ENCODE measurements around the gene TRABD2B.

The TRABD2B gene

DNA sequence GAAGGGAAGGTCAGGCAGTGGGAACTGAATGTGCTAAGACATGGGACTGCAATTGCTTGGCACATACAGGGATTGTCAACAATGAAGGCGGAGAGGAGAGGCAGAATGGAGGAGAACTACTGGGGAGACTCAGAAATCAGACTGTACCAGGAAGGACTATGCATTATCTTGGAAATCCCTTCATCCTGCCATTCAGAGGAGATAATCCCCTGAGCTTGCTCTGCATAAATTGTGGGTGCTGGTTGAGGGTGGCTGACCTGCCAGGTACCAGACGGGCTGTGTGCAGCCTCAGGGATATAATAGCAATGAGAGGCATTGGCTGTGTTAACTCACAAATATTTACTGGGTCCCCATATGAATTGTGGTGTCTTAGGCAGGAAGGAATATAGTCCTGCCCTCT, 5.0 kb upstream of the TRABD2B start:
- Histone ChIP-seq H3K9ac (ENCODE audit: low read length in 2 of 2) (no peak overlapping the region), H3K27ac (ENCODE audit: low read length) (no peak overlapping the region), H3K4me1 (ENCODE audit: control insufficient read depth, insufficient read depth, low read length) (peaks cover 5% of the 10 kb centered on the region), H3K4me3 (ENCODE audit: low read length in 2 of 2) (no peak overlapping the region), H3K27me3 (ENCODE audit: control insufficient read depth in 1 of 2, insufficient read depth in 2 of 2, low read length in 2 of 2) (peaks cover 24 to 27% of the 10 kb centered on the region in 2 donors), H3K9me3 (ENCODE audit: control insufficient read depth in 2 of 2, low read length in 2 of 2) (no peaks in the 10 kb centered on the region), H3K36me3 (ENCODE audit: control insufficient read depth in 2 of 2, insufficient read depth in 2 of 2, low read length in 2 of 2) (no peaks in the 10 kb centered on the region)

DNA sequence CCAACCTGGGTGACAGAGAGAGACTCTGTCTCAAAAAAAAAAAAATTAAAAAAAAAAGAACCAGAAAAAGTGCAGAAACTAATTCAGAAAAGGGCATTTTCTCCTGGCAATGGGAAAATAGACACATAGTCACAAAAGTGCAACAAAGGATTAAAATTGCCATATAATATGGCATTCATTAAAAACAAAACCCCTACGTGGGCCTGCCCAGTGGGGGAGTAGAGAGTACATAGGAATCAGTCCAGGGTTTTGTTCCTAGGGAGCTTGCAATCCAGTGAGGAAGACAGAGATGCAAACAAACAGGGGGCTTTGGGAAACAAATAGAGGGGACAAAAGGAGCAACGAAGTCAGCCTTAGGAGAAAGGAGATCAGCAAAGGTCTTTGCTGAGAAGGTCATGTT, 4.5 kb upstream of the TRABD2B start:
- Histone ChIP-seq H3K9me3 (ENCODE audit: control insufficient read depth in 2 of 2, low read length in 2 of 2) (no peaks in the 10 kb centered on the region), H3K27me3 (ENCODE audit: control insufficient read depth in 1 of 2, insufficient read depth in 2 of 2, low read length in 2 of 2) (peaks cover 27% of the 10 kb centered on the region in 2 donors), H3K4me1 (ENCODE audit: control insufficient read depth, insufficient read depth, low read length) (peaks cover 7% of the 10 kb centered on the region), H3K27ac (ENCODE audit: low read length) (no peak overlapping the region), H3K4me3 (ENCODE audit: low read length in 2 of 2) (no peak overlapping the region), H3K9ac (ENCODE audit: low read length in 2 of 2) (no peak overlapping the region), H3K36me3 (ENCODE audit: control insufficient read depth in 2 of 2, insufficient read depth in 2 of 2, low read length in 2 of 2) (no peaks in the 10 kb centered on the region)

DNA sequence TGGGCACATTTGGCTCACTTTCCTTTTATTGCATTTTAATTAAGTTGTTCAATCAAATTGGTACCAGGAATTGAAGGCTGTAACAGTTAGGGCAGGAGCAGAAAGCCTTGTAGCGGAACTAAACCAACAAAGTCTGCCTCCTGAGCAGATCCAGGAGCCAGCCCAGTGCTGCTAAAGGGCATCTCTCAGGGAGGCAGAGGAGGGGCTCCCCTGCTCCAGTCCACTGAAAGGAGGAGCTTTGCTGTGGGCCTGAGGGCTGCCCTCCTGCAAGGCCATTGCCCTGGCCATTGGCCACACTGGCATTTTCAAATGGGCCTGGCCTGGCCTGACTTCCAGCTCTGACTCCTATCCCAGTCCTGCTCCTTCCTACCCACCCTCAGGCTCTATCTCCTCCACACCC, 3.7 kb upstream of the TRABD2B start:
- Histone ChIP-seq H3K9me3 (ENCODE audit: control insufficient read depth in 2 of 2, low read length in 2 of 2) (no peaks in the 10 kb centered on the region), H3K27ac (ENCODE audit: low read length) (no peak overlapping the region), H3K36me3 (ENCODE audit: control insufficient read depth in 2 of 2, insufficient read depth in 2 of 2, low read length in 2 of 2) (no peaks in the 10 kb centered on the region), H3K9ac (ENCODE audit: low read length in 2 of 2) (no peak overlapping the region), H3K4me1 (ENCODE audit: control insufficient read depth, insufficient read depth, low read length) (peaks cover 13% of the 10 kb centered on the region), H3K4me3 (ENCODE audit: low read length in 2 of 2) (no peak overlapping the region), H3K27me3 (ENCODE audit: control insufficient read depth in 1 of 2, insufficient read depth in 2 of 2, low read length in 2 of 2) (peaks cover 27 to 32% of the 10 kb centered on the region in 2 donors)

DNA sequence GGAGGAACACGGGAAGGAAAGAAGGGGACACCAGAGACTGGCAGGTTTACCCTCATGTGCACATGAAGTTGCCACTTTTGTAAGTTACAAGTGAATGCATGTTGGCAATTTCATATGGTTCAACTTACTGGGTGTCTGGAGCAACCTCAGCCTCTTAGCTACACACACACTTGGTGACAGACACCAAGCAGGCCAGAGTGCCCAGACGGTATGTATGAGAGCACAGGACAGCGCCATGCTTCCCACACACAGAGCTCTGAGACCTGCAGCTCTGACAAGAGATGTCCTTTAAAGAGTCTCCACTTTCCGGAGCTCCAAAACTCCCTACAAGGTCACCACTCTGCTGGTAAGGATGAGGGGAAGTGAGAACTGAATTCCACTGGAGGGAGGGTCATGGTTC, 1.9 kb upstream of the TRABD2B start:
- H3K9me3 ChIP-seq (ENCODE audit: control insufficient read depth in 2 of 2, low read length in 2 of 2) = no peaks in the 10 kb centered on the region
- H3K9ac ChIP-seq (ENCODE audit: low read length in 2 of 2) = no peak overlapping the region
- peaks cover 20% of the 10 kb centered on the region for H3K4me1 ChIP-seq (ENCODE audit: control insufficient read depth, insufficient read depth, low read length)
- no peaks in the 10 kb centered on the region for H3K36me3 ChIP-seq (ENCODE audit: control insufficient read depth in 2 of 2, insufficient read depth in 2 of 2, low read length in 2 of 2)
- H3K4me3 ChIP-seq (ENCODE audit: low read length in 2 of 2) = no peak overlapping the region
- H3K27me3 ChIP-seq (ENCODE audit: control insufficient read depth in 1 of 2, insufficient read depth in 2 of 2, low read length in 2 of 2) = peaks cover 32 to 35% of the 10 kb centered on the region in 2 donors
- no peak overlapping the region for H3K27ac ChIP-seq (ENCODE audit: low read length)

DNA sequence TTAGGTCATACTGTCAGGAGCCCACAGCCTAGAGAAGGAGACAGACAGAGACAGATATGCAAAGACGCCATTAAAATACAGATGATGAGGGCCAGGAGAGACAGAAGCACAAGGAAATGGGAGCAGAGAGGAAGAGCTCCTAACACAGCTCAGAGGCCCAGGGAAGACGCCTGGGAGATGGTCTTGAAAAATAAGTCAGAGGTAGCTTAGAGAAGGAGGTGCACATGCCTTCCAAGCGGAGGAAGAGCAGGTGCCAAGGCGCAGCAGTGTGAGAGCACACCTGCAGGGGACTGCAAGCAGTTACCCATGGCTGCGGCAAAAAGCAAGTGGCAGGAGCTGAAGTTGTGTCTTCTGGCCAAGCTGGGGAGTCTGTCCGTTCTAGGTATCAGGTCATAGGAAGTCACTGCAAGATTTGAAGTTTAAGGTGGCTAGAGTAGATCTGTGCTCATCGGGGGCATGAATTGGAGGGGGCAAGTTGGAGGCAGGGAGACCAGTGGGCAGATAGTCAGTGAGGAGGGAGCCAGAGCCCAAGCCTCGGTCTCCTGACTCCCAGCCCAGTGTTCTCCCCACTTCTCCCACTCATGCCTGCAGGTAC, 1.3 kb upstream of the TRABD2B start:
- H3K4me1 ChIP-seq (ENCODE audit: control insufficient read depth, insufficient read depth, low read length) = peaks cover 21% of the 10 kb centered on the region
- H3K27ac ChIP-seq (ENCODE audit: low read length) = no peak overlapping the region
- H3K27me3 ChIP-seq (ENCODE audit: control insufficient read depth in 1 of 2, insufficient read depth in 2 of 2, low read length in 2 of 2) = peaks cover 32 to 36% of the 10 kb centered on the region in 2 donors
- H3K9ac ChIP-seq (ENCODE audit: low read length in 2 of 2) = no peak overlapping the region
- H3K36me3 ChIP-seq (ENCODE audit: control insufficient read depth in 2 of 2, insufficient read depth in 2 of 2, low read length in 2 of 2) = no peaks in the 10 kb centered on the region
- no peaks in the 10 kb centered on the region for H3K9me3 ChIP-seq (ENCODE audit: control insufficient read depth in 2 of 2, low read length in 2 of 2)
- H3K4me3 ChIP-seq (ENCODE audit: low read length in 2 of 2) = no peak overlapping the region

DNA sequence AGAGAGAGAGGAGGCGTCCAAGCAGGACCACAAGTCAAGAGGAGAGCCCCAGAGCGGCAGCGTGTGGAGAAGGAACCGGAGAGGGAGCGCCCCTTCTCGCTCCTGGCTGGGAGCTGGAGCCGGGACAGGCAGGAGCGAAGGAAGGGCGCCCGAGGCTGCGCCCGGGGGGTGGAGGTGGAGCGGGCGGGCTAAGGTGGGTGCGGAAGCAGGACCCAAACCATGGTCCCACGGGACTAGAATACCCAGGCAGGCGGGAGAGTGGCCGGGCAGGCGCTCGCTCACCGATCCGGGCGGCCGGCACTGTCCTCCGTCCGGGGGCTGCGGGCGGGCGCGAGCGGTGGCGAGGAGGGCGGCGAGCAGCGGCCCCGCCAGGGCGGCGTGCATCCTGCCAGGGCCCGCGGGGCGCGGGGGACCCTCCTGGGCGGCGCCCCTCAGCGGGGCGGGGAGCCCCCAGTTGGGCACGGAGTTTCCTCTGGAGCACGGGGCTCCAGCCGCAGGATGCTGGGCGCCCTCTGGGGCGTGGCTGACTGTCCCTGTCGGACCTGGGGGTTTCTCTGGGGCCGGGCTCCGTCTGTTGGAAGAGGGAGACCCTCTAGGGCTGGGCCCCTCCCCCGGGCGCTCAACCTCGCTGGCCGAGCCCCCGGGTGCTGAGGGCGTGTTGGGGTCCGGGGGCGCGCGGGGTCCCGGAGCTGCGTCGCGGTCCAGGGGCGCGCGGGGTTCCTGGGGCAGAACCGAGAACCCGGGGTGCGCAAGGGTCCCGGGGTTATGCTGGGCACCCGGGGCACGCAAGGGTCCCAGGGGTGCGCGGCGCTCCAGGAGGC, 569 bp downstream of the TRABD2B start:
- peaks cover 27 to 32% of the 10 kb centered on the region in 2 donors for H3K27me3 ChIP-seq (ENCODE audit: control insufficient read depth in 1 of 2, insufficient read depth in 2 of 2, low read length in 2 of 2)
- H3K9ac ChIP-seq (ENCODE audit: low read length in 2 of 2) = peak overlapping the region; percentile 30 to 47
- H3K9me3 ChIP-seq (ENCODE audit: control insufficient read depth in 2 of 2, low read length in 2 of 2) = no peaks in the 10 kb centered on the region
- H3K4me3 ChIP-seq (ENCODE audit: low read length in 2 of 2) = peak overlapping the region; percentile 41 to 66
- no peak overlapping the region for H3K27ac ChIP-seq (ENCODE audit: low read length)
- H3K36me3 ChIP-seq (ENCODE audit: control insufficient read depth in 2 of 2, insufficient read depth in 2 of 2, low read length in 2 of 2) = no peaks in the 10 kb centered on the region
- H3K4me1 ChIP-seq (ENCODE audit: control insufficient read depth, insufficient read depth, low read length) = peaks cover 23% of the 10 kb centered on the region

DNA sequence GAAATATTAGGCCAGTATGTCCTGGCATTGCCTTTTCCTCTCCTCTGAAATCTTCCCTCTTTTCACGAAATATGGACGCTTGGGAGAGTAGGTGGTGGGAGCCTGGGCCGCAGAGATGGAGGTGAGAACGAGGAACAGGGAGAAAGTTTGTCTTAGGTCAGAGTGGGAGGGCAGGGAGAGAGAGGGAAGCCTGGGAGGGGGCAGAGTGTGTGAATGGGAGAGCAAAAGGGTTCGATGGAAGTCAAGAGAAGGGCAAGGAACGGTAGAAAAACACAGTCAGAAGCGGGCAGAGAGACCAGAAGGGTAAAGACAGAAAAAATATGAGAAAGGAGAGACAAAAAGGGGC, 1.2 kb downstream of the TRABD2B start:
- Histone ChIP-seq H3K27me3 (ENCODE audit: control insufficient read depth in 1 of 2, insufficient read depth in 2 of 2, low read length in 2 of 2) (peaks cover 24 to 31% of the 10 kb centered on the region in 2 donors), H3K9ac (ENCODE audit: low read length in 2 of 2) (peak overlapping the region; percentile 30 to 47), H3K4me3 (ENCODE audit: low read length in 2 of 2) (peak overlapping the region in 1 of 2 donors; percentile 66), H3K4me1 (ENCODE audit: control insufficient read depth, insufficient read depth, low read length) (peaks cover 23% of the 10 kb centered on the region), H3K36me3 (ENCODE audit: control insufficient read depth in 2 of 2, insufficient read depth in 2 of 2, low read length in 2 of 2) (no peaks in the 10 kb centered on the region), H3K27ac (ENCODE audit: low read length) (no peak overlapping the region), H3K9me3 (ENCODE audit: control insufficient read depth in 2 of 2, low read length in 2 of 2) (no peaks in the 10 kb centered on the region)

DNA sequence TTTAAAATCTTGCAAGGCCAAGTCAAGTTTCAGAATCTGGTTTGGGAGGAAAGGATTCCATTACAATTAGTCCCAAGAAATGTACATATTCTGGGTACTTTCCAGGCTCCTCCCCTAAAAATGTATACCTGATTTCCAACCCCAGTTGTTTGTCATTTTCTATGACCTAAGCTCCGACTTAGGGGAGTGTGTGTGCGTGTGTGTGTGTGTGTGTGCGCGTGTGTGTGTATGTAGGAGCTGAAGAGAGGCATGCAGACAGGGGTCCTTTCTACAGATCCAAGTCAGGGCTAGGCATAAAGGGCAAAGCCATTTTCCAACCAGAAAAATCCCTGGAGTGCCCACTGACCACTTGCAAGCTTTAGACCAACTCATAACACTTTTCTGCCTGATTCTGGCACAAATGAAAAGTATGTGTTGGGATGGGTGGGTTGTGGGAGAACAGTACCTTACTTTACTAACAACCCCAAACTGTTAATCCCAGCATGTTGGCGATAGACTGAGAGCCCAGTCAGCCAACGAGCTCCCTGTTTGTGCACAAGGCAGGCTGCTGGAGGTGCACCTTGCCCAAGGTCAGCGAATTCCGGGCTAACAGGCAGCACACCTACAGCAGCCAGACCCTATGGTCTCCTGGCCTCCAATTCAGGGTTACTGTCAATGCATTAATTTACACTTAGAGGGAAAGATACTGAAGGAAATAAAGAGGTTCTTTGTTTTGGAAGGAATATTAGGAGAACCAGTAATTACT, 1.7 kb downstream of the TRABD2B start:
- no peak overlapping the region for H3K9ac ChIP-seq (ENCODE audit: low read length in 2 of 2)
- no peaks in the 10 kb centered on the region for H3K36me3 ChIP-seq (ENCODE audit: control insufficient read depth in 2 of 2, insufficient read depth in 2 of 2, low read length in 2 of 2)
- peaks cover 23% of the 10 kb centered on the region for H3K4me1 ChIP-seq (ENCODE audit: control insufficient read depth, insufficient read depth, low read length)
- H3K4me3 ChIP-seq (ENCODE audit: low read length in 2 of 2) = peak overlapping the region in 1 of 2 donors; percentile 66
- H3K9me3 ChIP-seq (ENCODE audit: control insufficient read depth in 2 of 2, low read length in 2 of 2) = no peaks in the 10 kb centered on the region
- no peak overlapping the region for H3K27ac ChIP-seq (ENCODE audit: low read length)
- peaks cover 19 to 25% of the 10 kb centered on the region in 2 donors for H3K27me3 ChIP-seq (ENCODE audit: control insufficient read depth in 1 of 2, insufficient read depth in 2 of 2, low read length in 2 of 2)

DNA sequence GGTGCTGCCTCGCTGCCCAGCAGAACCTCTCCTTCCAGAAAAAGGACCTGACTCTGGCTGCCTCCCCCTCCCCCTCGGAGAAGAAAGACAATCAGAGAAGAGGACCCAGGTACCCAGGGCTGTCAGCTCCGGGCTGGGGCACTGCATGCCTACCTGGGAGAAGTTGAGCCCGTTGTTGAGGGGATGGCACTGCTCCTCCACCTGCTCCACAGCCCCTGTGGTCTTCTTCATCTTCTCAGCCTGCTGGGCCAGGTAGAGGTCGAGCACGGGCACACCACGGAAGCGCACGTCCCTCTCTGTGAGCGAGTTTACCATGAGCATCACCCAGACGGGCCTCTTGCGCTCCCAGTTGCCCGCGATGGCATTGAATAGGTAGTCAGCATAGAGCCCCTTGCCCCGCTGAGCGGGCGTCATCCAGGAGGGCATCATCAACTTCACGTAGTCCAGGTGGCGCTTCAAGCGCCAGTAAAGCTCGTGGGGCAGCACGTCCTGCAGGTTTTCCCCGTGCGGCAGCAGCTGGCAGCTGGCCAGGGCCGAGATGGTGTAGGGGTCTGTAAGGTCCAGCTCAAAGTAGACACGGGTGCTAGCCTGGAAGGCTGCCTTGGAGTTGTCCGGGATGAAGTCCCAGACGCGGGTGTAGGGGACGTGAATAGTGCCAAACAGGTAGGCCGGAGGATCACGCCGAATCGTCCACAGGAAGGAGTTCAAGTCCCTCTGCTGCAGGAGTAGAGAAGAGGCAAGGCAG, 3.1 kb downstream of the TRABD2B start:
- Histone ChIP-seq H3K4me1 (ENCODE audit: control insufficient read depth, insufficient read depth, low read length) (peaks cover 23% of the 10 kb centered on the region), H3K27me3 (ENCODE audit: control insufficient read depth in 1 of 2, insufficient read depth in 2 of 2, low read length in 2 of 2) (peaks cover 18 to 22% of the 10 kb centered on the region in 2 donors), H3K27ac (ENCODE audit: low read length) (no peak overlapping the region)

DNA sequence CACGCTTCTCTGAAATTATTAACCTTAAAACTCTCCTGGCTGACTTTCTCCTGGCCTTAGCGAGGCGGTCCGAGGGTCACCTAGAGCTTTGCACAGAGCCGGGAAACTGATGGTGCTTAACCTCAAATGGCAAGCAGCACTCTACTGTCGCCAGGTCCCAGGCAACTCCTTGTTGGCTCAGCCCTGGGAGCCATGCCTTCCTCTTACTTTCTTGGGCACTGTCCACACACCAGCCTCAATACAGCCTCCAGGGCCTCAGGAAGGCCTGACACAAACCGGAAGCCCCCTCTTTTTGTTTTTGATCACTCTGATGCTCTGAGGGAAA, 3.8 kb downstream of the TRABD2B start:
- no peak overlapping the region for H3K27ac ChIP-seq (ENCODE audit: low read length)
- peaks cover 23% of the 10 kb centered on the region for H3K4me1 ChIP-seq (ENCODE audit: control insufficient read depth, insufficient read depth, low read length)
- H3K27me3 ChIP-seq (ENCODE audit: control insufficient read depth in 1 of 2, insufficient read depth in 2 of 2, low read length in 2 of 2) = peaks cover 15 to 16% of the 10 kb centered on the region in 2 donors
- peak overlapping the region in 1 of 2 donors; percentile 8 for H3K4me3 ChIP-seq (ENCODE audit: low read length in 2 of 2)
- no peaks in the 10 kb centered on the region for H3K9me3 ChIP-seq (ENCODE audit: control insufficient read depth in 2 of 2, low read length in 2 of 2)
- H3K36me3 ChIP-seq (ENCODE audit: control insufficient read depth in 2 of 2, insufficient read depth in 2 of 2, low read length in 2 of 2) = no peaks in the 10 kb centered on the region
- no peak overlapping the region for H3K9ac ChIP-seq (ENCODE audit: low read length in 2 of 2)

More for the DNA sequence above, 3.1 kb downstream of the TRABD2B start:
- H3K9me3 ChIP-seq (ENCODE audit: control insufficient read depth in 2 of 2, low read length in 2 of 2) = no peaks in the 10 kb centered on the region
- H3K9ac ChIP-seq (ENCODE audit: low read length in 2 of 2) = no peak overlapping the region
- H3K4me3 ChIP-seq (ENCODE audit: low read length in 2 of 2) = peak overlapping the region in 1 of 2 donors; percentile 3
- no peaks in the 10 kb centered on the region for H3K36me3 ChIP-seq (ENCODE audit: control insufficient read depth in 2 of 2, insufficient read depth in 2 of 2, low read length in 2 of 2)
